Cardiac muscle cell (in vitro differentiated cells and primary cell): ENCODE data around the gene MLLT1. TPM values are rescaled to one million over a fixed set of nuclear protein-coding genes. Genes with fewer than 3 reads are reported as not detected.

ENCODE experiments used
- DNase-seq, 2 donors: peaks; one replicate each; pipeline versions ENCODE4 v3.0.0 to v3.0.0-alpha.2; 2010 to 2017; ENCODE audit warnings: low read depth in 1 of 2, low spot score in 1 of 2
- H3K27ac ChIP-seq: fragments of 200-600 bp; sonication (generic); 2 replicates; pipeline ENCODE4 v1.5.1; 2016
- H3K27me3 ChIP-seq: fragments of 200-600 bp; sonication (generic); 2 replicates; pipeline ENCODE4 v1.6.0; 2016; ENCODE audit warnings: control low read depth
- H3K36me3 ChIP-seq: fragments of 200-600 bp; sonication (generic); 2 replicates; pipeline ENCODE4 v1.5.1; 2016; ENCODE audit warnings: control low read depth
- H3K4me1 ChIP-seq: fragments of 200-600 bp; sonication (generic); 2 replicates; pipeline ENCODE4 v1.8.1; 2017; ENCODE audit warnings: low read depth, mild to moderate bottlenecking, mixed run types
- H3K4me3 ChIP-seq: fragments of 200-600 bp; sonication (generic); 2 replicates; pipeline ENCODE4 v1.5.1; 2016; ENCODE audit warnings: mild to moderate bottlenecking
- H3K9me3 ChIP-seq: fragments of 200-600 bp; sonication (generic); 2 replicates; pipeline ENCODE4 v1.5.1; 2017; ENCODE audit warnings: low read depth, mild to moderate bottlenecking, control low read depth
- CTCF ChIP-seq: IDR thresholded peaks from 2 replicates; pipeline ENCODE4 v1.5.1; 2012; ENCODE audit warnings: low read depth, mild to moderate bottlenecking, low read length
- polyA plus RNA-seq: library from polyadenylated mRNA; unstranded; fragments of >200 nt; fragmentation: Nextera tagmentation; extraction: Ambion mirVana; gene quantifications from 2 replicates; pipeline ENCODE4 v1.2.1, GENCODE V29; 2016
- total RNA-seq: library from RNA; depleted of rRNA; stranded (reverse); fragments of >200 nt; gene quantifications from 2 replicates; pipeline ENCODE4 v1.2.3, GENCODE V29; 2016

MLLT1 gene
- total and polyA plus RNA-seq, 2 experiments from 2014 or later, result 31.1 to 46.9 TPM

GRCh38 chr19:6261883-6262282 is 17.9 kb downstream of the MLLT1 start:
- DNase-seq, result no peak
- no peaks in the 10 kb centered on the region for H3K27me3 ChIP-seq
- peak overlapping the region; percentile 0 for H3K27ac ChIP-seq
- H3K4me3 ChIP-seq, result no peak overlapping the region
- H3K36me3 ChIP-seq, result peaks cover 2% of the 10 kb centered on the region
- H3K9me3 ChIP-seq, result no peaks in the 10 kb centered on the region
- peaks cover 16% of the 10 kb centered on the region for H3K4me1 ChIP-seq
- TF ChIP-seq CTCF, result no peak

- H3K27me3 ChIP-seq, result no peaks in the 10 kb centered on the region
- peaks cover 2% of the 10 kb centered on the region for H3K36me3 ChIP-seq
- peak; percentile 70 for TF ChIP-seq CTCF
- peak overlapping the region; percentile 55 for H3K27ac ChIP-seq
- DNase-seq, result no peak
- peaks cover 16% of the 10 kb centered on the region for H3K4me1 ChIP-seq
- no peaks in the 10 kb centered on the region for H3K9me3 ChIP-seq
- H3K4me3 ChIP-seq, result no peak overlapping the region
These were observed 18.7 kb downstream of the MLLT1 start for GRCh38 chr19:6260912-6261650.

GRCh38 chr19:6260376-6260775 is 19.4 kb downstream of the MLLT1 start:
- Histone ChIP-seq H3K4me3 (no peak overlapping the region), H3K9me3 (no peaks in the 10 kb centered on the region), H3K4me1 (peaks cover 16% of the 10 kb centered on the region), H3K36me3 (peaks cover 2% of the 10 kb centered on the region), H3K27ac (no peak overlapping the region), H3K27me3 (no peaks in the 10 kb centered on the region)
- TF ChIP-seq CTCF, result no peak
- no peak for DNase-seq

- Histone ChIP-seq H3K27ac (no peak overlapping the region), H3K27me3 (no peaks in the 10 kb centered on the region), H3K4me1 (peaks cover 13% of the 10 kb centered on the region), H3K4me3 (no peak overlapping the region), H3K36me3 (peaks cover 2% of the 10 kb centered on the region), H3K9me3 (no peaks in the 10 kb centered on the region)
- DNase-seq, result no peak
- TF ChIP-seq CTCF, result no peak
These were observed 20.4 kb downstream of the MLLT1 start for GRCh38 chr19:6259312-6259861.

GRCh38 chr19:6258812-6259311 is 20.9 kb downstream of the MLLT1 start:
- H3K9me3 ChIP-seq, result no peaks in the 10 kb centered on the region
- H3K27me3 ChIP-seq, result no peaks in the 10 kb centered on the region
- TF ChIP-seq CTCF, result no peak
- peaks cover 2% of the 10 kb centered on the region for H3K36me3 ChIP-seq
- H3K4me1 ChIP-seq, result peaks cover 13% of the 10 kb centered on the region
- DNase-seq, result no peak
- H3K27ac ChIP-seq, result no peak overlapping the region
- H3K4me3 ChIP-seq, result no peak overlapping the region
